GM08714 (cell line): Measurements from ENCODE around the gene KIAA1217.

Source experiments
- H3K4me3 ChIP-seq: fragments of 200-500 bp; sonication (Bioruptor generic); 2 replicates; pipeline ENCODE4 v1.5.1; 2014; ENCODE audit warnings: mild to moderate bottlenecking, low read length, inconsistent platforms
- ZNF274 ChIP-seq: IDR thresholded peaks from 2 replicates; pipeline ENCODE4 v1.6.1; 2012; ENCODE audit warnings: mild to moderate bottlenecking, low read depth, low read length

Gene KIAA1217

DNA sequence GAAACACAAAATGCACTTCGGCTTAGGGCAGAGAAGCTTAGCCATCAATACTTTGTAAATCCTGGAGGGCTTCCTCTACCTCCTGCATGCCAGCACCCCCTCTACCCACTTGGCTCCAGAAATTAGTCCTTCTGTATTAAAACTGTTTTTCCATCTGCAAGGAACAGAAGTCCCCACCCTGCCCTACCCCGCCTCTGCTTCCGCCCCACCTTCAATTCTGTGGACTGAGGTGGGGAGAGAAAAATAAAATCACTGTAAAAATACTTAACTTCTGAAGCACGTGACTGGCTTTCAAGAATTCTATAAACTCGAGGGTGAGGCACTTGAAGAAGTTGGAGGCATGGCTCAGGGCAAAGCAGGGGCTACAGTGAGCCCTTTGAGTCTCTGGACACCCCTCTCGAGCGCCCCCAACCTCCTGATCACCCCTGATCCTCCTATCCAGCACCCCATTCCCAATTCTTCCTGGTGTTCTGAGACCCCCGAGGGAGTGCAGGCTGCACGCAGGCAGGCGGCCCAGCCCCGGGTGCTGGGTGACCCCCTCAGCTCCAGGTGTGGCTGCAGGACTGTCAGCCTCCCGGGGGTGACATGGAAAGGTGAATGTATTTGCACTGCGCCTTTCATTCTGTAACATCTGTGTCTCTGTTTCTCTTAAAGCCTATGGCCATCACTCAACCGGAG, 7.3 kb upstream of the KIAA1217 start:
- no peak overlapping the region for H3K4me3 ChIP-seq
- no peak for TF ChIP-seq ZNF274

- no peak overlapping the region for H3K4me3 ChIP-seq
- no peak for TF ChIP-seq ZNF274
These were observed 6.8 kb upstream of the KIAA1217 start for GRCh38 chr10:24202181-24202570.

DNA sequence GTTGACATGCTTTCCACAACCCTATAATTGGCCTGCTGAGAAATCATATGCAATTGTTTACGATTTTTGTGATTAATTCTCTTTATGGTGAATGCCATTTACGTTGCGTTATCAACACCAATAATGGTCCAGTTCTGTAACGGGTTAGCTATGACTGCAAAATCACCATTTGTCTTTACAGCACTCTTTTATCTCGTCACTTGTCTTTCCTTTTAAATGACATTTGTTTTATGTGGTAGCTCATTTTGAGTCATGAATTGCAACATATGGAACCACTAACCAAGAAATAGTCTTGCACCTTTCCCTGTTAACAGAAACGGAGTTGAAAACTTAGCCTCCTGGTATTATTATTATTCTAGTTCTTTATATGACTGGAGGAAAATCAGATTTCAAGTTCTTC, 3.1 kb upstream of the KIAA1217 start:
- no peak for TF ChIP-seq ZNF274
- H3K4me3 ChIP-seq, result no peak overlapping the region

DNA sequence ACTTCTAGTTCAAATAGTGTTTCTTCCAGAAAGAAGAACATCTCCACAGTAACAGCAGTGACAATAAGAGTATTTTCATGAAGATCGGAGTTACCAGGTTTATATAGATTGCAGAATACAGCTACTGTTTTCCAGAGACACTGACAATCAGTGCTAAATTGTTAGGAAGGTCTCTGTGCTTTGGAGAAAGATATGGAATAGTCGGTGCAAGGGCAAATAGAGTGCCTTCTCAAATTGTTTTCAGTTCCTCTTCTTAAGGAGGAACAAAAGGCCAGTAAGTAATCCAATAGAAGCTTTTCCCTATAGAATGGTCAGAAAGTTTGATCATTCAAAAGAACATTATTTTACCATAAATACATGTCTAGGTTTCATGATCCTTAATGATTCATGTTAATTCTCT, 2.6 kb upstream of the KIAA1217 start:
- TF ChIP-seq ZNF274, result no peak
- no peak overlapping the region for H3K4me3 ChIP-seq

DNA sequence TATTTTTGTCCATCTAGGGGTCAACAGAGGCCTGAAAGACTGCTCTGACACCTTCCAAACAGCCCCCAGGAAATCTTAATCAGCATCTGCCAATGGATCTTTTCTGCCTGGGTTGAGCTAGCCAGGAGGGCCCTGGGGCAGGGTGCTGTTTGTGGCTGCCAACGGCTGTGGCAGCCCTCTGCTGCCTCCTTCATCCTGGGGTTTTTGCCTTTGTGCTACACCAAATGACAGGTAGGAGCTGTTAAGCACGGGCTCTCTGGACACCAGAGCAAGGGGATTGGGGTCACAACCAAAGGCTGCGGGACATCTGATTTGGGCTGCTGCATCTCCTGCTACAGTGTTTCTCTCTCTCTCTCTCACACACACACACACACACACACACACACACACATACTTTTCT, 2.0 kb upstream of the KIAA1217 start:
- no peak overlapping the region for H3K4me3 ChIP-seq
- no peak for TF ChIP-seq ZNF274

DNA sequence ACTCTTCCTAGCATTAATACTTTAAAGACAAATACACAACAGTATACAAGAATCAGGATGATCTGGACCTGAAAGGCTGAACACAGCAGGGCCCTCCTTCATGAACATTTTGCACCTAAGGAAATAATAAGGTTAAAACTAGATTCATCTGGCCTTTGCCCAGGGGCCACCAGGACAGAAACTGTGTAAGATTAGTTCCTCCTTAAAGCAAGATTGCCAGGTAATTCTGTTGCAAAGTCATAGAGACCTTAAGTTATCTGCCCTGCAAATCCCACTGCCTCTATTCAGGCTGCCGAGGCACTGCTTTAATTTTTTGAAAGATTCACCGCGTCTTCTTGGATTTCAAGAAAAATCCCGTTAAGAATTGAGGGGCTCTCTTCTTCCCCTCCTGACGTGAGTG, 1.6 kb upstream of the KIAA1217 start:
- H3K4me3 ChIP-seq, result no peak overlapping the region
- TF ChIP-seq ZNF274, result no peak

DNA sequence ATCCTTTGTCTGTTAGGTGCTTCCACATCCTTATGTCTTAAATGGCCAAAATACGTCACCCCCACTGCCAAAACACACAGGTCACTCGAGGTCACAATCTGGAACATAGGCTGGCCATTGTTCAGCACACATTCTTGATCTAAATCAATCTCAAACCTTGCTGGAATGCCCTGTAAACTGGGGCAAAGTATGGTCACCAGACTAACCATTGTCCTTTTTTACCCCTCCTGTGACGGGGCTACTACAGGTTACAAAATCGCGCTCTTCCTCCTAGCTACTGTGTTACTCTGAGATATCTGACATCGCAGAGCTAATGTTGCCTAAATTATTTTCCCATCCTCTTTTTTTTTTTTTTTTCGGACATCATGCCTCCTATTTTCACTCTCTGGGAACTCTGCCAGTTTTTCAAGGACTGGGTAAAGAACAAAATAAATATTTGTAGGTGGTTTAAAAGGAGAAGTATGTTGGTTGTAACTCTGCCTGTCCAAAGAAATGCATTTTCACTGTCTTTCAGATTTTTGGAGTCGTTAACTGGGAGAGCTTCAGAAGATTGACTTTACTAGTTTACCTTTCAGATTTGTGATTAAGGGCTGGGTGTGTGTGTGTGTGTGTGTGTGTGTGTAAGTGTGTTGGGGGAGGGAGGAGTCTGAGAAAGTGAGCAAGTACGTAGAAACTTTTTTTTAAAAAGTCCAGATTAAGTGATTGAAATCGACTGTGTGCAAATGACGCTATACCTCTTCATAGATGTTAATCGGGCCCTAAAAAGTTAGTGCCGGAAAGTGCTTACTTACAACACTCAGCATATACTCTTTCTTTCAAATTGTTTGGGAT, 942 bp upstream of the KIAA1217 start:
- TF ChIP-seq ZNF274, result no peak
- H3K4me3 ChIP-seq, result no peak overlapping the region

DNA sequence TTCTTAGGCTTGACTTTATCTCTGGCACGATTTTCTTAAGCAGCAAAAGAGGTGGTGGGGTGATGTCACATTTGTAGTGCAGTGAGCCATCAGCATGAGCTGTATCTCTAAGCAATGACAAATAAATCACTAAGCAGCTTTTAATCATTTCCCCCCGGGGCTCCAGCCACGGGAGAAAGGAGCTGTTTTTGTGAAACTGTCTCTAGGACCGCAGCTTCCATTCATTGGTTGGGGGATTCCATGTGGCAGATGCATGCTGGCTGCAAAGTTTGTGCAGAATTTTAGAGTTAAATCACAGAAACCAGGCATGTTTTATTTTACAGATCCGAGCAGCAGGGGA, 464 bp downstream of the KIAA1217 start:
- H3K4me3 ChIP-seq, result peak overlapping the region; percentile 64
- TF ChIP-seq ZNF274, result no peak

DNA sequence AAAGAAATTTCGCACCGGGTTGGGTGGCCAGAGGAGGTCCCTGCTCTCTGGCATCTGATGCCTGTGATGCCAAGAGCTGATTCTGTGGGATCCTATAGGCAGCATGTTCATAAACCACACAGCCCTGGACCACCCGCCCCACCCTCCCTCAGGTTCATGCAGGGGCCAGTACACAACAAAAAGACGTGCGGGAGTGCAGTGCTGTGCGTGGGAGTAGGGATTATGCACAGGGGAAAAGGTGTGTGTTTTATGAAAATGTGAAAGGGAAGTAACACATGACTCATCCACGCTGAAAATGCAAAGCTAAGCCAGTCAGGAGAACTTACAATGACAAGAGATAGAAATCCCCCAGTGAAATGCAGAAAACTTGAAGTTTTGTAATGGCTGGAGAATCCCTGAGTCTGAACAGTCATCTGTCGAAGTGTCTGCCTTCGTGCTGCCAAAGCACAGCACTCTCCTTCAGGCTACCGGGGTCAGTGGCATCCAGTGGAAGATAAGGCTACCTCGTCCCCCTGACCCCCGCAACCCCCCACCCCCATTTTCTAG, 1.1 kb downstream of the KIAA1217 start:
- TF ChIP-seq ZNF274, result no peak
- H3K4me3 ChIP-seq, result peak overlapping the region; percentile 64; the same call in 1 of the 2 replicates

GRCh38 chr10:24210501-24210900, 1.6 kb downstream of the KIAA1217 start:
- TF ChIP-seq ZNF274, result no peak
- H3K4me3 ChIP-seq, result no peak overlapping the region

DNA sequence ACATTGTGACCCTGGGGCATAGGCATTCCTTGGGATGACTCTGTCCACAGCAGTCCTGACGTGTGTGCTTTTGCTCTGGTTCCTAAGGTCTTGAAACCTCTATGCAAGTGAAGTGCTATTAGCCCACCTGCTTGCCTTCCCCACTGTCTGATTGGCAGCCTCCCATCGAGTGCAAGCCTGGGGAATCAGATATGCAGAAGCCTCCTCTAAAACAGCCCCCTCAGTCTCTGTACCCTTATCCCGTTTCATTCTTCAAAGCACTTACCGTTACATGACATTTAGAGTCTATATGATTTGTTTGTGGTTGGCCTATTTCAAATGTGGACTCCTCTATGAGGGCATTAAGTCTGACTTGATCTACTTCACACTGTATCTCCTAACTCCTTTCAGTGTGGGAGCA, 4.3 kb downstream of the KIAA1217 start:
- no peak overlapping the region for H3K4me3 ChIP-seq
- no peak for TF ChIP-seq ZNF274

DNA sequence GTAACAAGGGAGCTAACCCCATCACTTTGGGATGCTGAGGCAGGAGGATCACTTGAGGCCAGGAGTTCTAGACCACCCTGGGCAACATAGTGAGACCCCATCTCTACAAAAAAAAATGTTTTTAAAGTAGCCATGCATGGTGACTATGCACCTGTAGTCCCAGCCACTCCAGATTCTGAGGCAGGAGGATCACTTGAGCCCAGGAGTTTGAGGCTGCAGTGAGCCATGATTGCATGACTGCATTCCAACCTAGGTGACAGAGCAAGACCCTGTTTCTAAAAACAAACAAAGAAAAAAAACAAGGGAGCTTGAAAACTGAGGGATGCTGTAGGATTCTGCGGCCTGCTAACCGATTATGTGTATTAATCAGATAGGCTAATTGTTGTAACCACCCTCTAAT, 4.9 kb downstream of the KIAA1217 start:
- no peak for TF ChIP-seq ZNF274
- no peak overlapping the region for H3K4me3 ChIP-seq

DNA sequence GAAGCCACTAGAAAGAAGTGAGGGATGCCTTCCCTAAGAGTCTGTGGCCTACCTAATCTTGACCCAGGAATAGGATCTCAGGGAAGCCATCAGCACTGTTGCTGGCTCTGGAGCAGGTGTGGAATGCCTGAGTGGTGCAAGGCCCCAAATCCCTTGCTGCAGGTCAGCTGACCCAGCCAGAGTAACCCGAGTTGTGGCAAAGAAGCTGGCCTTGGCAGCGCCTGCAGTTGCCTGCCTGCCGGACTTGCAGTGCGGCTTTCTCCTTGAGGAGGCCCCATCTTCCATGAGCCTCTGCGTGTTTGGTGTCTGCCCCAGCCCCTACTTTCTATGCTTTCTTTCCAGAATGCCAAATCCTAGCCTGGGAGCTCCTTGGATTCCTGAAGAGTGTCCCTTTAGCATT, 5.8 kb downstream of the KIAA1217 start:
- H3K4me3 ChIP-seq, result no peak overlapping the region
- TF ChIP-seq ZNF274, result no peak

GRCh38 chr10:24215196-24215595, 6.3 kb downstream of the KIAA1217 start:
- no peak overlapping the region for H3K4me3 ChIP-seq
- TF ChIP-seq ZNF274, result no peak

- no peak overlapping the region for H3K4me3 ChIP-seq
- TF ChIP-seq ZNF274, result no peak
These were observed 6.7 kb downstream of the KIAA1217 start for GRCh38 chr10:24215603-24216002.
